ENCODE data around the gene KYAT1.

- TF ChIP-seq CTCF (IDR thresholded peaks at IDR 0.05; ENCODE audit: insufficient read depth, low read depth, low read length) = no peak
- TF ChIP-seq EZH2 (IDR thresholded peaks at IDR 0.05; ENCODE audit: insufficient read depth, low read length) = no peak
Observed at GRCh38 chr9:128846680-128847030, 35.1 kb downstream of the KYAT1 start.
